Karpas-422 (cell line): Measurements from ENCODE around the gene CAPN3. TPM values are rescaled to one million over a fixed set of nuclear protein-coding genes. Genes with fewer than 3 reads are reported as not detected.

Experiments used
- DNase-seq: peaks from one replicate; pipeline ENCODE4 v3.0.0-alpha.2; 2015
- H2AFZ ChIP-seq: fragments of 200-600 bp; sonication (generic); 2 replicates; pipeline ENCODE4 v1.6.1; 2014; ENCODE audit warnings: antibody characterized with exemption, low read length, mixed read lengths
- H3K27ac ChIP-seq: fragments of 200-600 bp; sonication (generic); 2 replicates; pipeline ENCODE4 v1.5.1; 2014; ENCODE audit warnings: mild to moderate bottlenecking, low read length, moderate library complexity
- H3K27me3 ChIP-seq: fragments of 200-600 bp; sonication (generic); 2 replicates; pipeline ENCODE4 v1.6.1; 2014; ENCODE audit warnings: low read length, mixed read lengths
- H3K36me3 ChIP-seq: fragments of 200-600 bp; sonication (generic); 2 replicates; pipeline ENCODE4 v1.6.1; 2014; ENCODE audit warnings: low read length, mixed read lengths; ENCODE audit not compliant: insufficient read depth
- H3K4me1 ChIP-seq: fragments of 200-600 bp; sonication (generic); 2 replicates; pipeline ENCODE4 v1.6.1; 2014; ENCODE audit warnings: mild to moderate bottlenecking, low read length, mixed read lengths
- H3K4me2 ChIP-seq: fragments of 200-600 bp; sonication (generic); 2 replicates; pipeline ENCODE4 v1.6.1; 2014; ENCODE audit warnings: low read length, low read depth, mild to moderate bottlenecking; ENCODE audit not compliant: poor library complexity, severe bottlenecking
- H3K4me3 ChIP-seq: fragments of 200-600 bp; sonication (generic); 2 replicates; pipeline ENCODE4 v1.5.1; 2014; ENCODE audit warnings: mild to moderate bottlenecking, antibody characterized with exemption, low read length, mixed read lengths
- H3K79me2 ChIP-seq: fragments of 200-600 bp; sonication (generic); 2 replicates; pipeline ENCODE4 v1.6.1; 2014; ENCODE audit warnings: mild to moderate bottlenecking, low read length, mixed read lengths
- H3K9ac ChIP-seq: fragments of 200-600 bp; sonication (generic); 2 replicates; pipeline ENCODE4 v1.6.0; 2014; ENCODE audit warnings: low read length
- H3K9me2 ChIP-seq: fragments of 200-600 bp; sonication (generic), shearing (Covaris generic); replicated peaks from 2 replicates; pipeline ENCODE4 v1.6.0; 2014; ENCODE audit warnings: mild to moderate bottlenecking, low read length, moderate library complexity; ENCODE audit not compliant: insufficient read depth
- H3K9me3 ChIP-seq: fragments of 300-700, 200-600 bp; sonication (generic); 2 replicates; pipeline ENCODE4 v1.6.1; 2014; ENCODE audit warnings: low read length, mixed read lengths
- H4K20me1 ChIP-seq: fragments of 200-600 bp; sonication (generic); 2 replicates; pipeline ENCODE4 v1.6.1; 2014; ENCODE audit warnings: mild to moderate bottlenecking, antibody characterized with exemption, low read length, low read depth; ENCODE audit not compliant: insufficient read depth
- total RNA-seq: library from RNA; depleted of rRNA; stranded (reverse); fragments of >200 nt; shearing (Covaris generic); gene quantifications from 2 replicates; pipeline ENCODE4 v1.2.3, GENCODE V29; 2014; ENCODE audit warnings: low replicate concordance

Gene CAPN3
- total RNA-seq, 1 experiment from 2014 or later: 8.8 TPM

DNA sequence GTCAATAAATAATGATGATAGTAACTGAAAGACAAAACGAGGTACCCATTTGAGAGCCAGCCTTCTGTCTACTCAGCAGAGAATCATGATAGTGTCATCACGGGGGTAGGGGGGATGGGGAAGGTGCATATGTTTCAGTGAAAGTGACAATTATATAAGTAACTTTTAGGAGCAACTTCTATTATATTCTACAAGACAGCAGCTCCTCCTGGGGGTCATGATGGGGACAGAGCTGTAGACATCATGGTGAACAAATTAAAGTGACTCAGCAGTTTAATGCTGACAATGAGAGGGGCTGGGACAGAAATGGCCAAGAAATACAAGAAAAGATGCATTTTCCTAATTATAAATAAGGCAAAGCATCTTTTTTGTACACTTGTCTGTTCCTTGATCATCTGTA lies 11.8 kb downstream of the CAPN3 start:
- H3K4me2 ChIP-seq: no peak overlapping the region
- H4K20me1 ChIP-seq: no peaks in the 10 kb centered on the region
- no peaks in the 10 kb centered on the region for H3K9me3 ChIP-seq
- H3K4me1 ChIP-seq: peaks cover 8% of the 10 kb centered on the region
- no peaks in the 10 kb centered on the region for H3K27me3 ChIP-seq
- H3K79me2 ChIP-seq: no peaks in the 10 kb centered on the region
- H3K9ac ChIP-seq: no peak overlapping the region
- H3K27ac ChIP-seq: no peak overlapping the region
- H3K36me3 ChIP-seq: no peaks in the 10 kb centered on the region
- H2AFZ ChIP-seq: peak overlapping the region; percentile 46; the same call in 1 of the 2 replicates
- H3K9me2 ChIP-seq: no peaks in the 10 kb centered on the region
- DNase-seq: peak; percentile 78
- H3K4me3 ChIP-seq: no peak overlapping the region

- Histone ChIP-seq H3K27ac (no peak overlapping the region), H2AFZ (no peak overlapping the region), H3K4me1 (peaks cover 8% of the 10 kb centered on the region), H3K36me3 (no peaks in the 10 kb centered on the region), H4K20me1 (no peaks in the 10 kb centered on the region), H3K9me2 (no peaks in the 10 kb centered on the region), H3K4me3 (no peak overlapping the region), H3K9me3 (0 out of 2 replicates have a peak, but pooled peaks cover 2% of the 10 kb centered on the region), H3K4me2 (no peak overlapping the region), H3K79me2 (no peaks in the 10 kb centered on the region), H3K27me3 (no peaks in the 10 kb centered on the region), H3K9ac (no peak overlapping the region)
- no peak for DNase-seq
Observed at GRCh38 chr15:42373274-42373673, 14.0 kb downstream of the CAPN3 start.

DNA sequence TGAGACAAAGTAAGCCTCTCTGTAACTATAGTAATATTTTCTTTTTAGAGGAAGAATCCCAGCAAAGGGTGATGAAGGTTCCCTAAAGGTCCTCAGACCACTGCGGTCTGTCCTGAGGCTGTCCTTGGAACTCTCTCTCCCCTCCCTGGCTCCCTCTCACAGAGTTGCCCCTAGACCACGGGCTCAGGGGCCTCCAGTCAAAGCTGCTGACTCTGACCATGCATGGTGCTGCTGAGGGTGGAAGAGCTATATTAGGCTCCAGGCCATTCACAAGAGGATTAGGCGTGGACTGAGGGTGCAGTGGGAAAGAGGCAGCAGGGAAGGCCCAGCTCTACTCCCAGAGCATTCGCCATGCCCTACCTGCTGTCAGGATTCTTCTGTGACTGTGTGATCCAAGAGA lies 14.6 kb downstream of the CAPN3 start:
- no peaks in the 10 kb centered on the region for H3K27me3 ChIP-seq
- H3K9ac ChIP-seq: no peak overlapping the region
- no peaks in the 10 kb centered on the region for H3K36me3 ChIP-seq
- peaks cover 8% of the 10 kb centered on the region for H3K4me1 ChIP-seq
- no peaks in the 10 kb centered on the region for H4K20me1 ChIP-seq
- 0 out of 2 replicates have a peak, but pooled peaks cover 5% of the 10 kb centered on the region for H3K9me3 ChIP-seq
- DNase-seq: no peak
- no peaks in the 10 kb centered on the region for H3K79me2 ChIP-seq
- no peaks in the 10 kb centered on the region for H3K9me2 ChIP-seq
- H2AFZ ChIP-seq: no peak overlapping the region
- H3K4me2 ChIP-seq: no peak overlapping the region
- H3K27ac ChIP-seq: no peak overlapping the region
- H3K4me3 ChIP-seq: no peak overlapping the region

DNA sequence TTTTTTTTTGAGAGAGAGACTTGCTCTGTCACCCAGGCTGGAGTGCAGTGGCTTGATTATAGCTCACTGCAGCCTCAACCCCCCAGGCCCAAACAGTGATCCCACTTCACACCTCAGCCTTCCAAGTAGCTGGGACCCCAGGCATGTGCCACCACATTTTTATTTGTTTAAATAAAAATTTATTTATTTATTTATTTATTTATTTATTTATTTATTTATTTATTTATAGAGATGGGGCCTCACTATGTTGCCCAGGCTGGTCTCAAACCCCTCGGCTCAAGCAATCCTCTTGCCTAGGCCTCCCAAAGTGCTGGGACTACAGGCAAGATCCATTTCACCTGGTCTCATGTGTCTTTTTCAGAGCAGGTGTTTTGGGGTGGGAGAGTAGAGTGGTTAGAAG lies 15.5 kb downstream of the CAPN3 start:
- no peaks in the 10 kb centered on the region for H3K36me3 ChIP-seq
- 0 out of 2 replicates have a peak, but pooled peaks cover 5% of the 10 kb centered on the region for H3K9me3 ChIP-seq
- no peaks in the 10 kb centered on the region for H3K27me3 ChIP-seq
- no peaks in the 10 kb centered on the region for H3K9me2 ChIP-seq
- H3K4me1 ChIP-seq: peaks cover 8% of the 10 kb centered on the region
- H2AFZ ChIP-seq: no peak overlapping the region
- no peak for DNase-seq
- H3K79me2 ChIP-seq: no peaks in the 10 kb centered on the region
- H3K27ac ChIP-seq: no peak overlapping the region
- H3K4me3 ChIP-seq: no peak overlapping the region
- no peaks in the 10 kb centered on the region for H4K20me1 ChIP-seq
- no peak overlapping the region for H3K9ac ChIP-seq
- H3K4me2 ChIP-seq: no peak overlapping the region

DNA sequence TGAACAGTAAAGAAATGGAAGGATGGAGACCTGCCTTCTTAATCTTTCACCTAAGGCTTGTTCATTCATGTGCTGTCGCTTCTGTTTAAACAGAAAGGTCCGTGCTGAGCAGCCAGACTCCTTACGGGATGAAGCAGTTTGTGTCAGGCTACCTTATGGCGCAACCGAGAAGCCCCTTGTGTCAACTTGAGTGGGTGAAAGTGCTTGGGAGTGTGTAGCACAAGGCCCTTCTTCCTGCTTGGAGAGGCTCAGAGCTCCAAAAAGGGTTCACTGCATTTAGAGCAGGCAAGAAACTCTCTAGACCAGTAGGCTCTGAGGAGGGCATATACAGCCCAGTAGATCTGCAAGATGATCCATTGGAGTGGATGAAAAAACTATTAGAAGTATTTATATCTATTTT lies 16.0 kb downstream of the CAPN3 start:
- H3K36me3 ChIP-seq: no peaks in the 10 kb centered on the region
- no peak overlapping the region for H3K4me3 ChIP-seq
- 0 out of 2 replicates have a peak, but pooled peaks cover 5% of the 10 kb centered on the region for H3K9me3 ChIP-seq
- H3K79me2 ChIP-seq: no peaks in the 10 kb centered on the region
- H3K27me3 ChIP-seq: no peaks in the 10 kb centered on the region
- H3K9me2 ChIP-seq: no peaks in the 10 kb centered on the region
- no peak overlapping the region for H3K4me2 ChIP-seq
- peaks cover 8% of the 10 kb centered on the region for H3K4me1 ChIP-seq
- H3K27ac ChIP-seq: no peak overlapping the region
- H2AFZ ChIP-seq: no peak overlapping the region
- no peak for DNase-seq
- H3K9ac ChIP-seq: no peak overlapping the region
- no peaks in the 10 kb centered on the region for H4K20me1 ChIP-seq

- Histone ChIP-seq H3K4me1 (peaks cover 5% of the 10 kb centered on the region), H3K79me2 (no peaks in the 10 kb centered on the region), H3K9ac (no peak overlapping the region), H2AFZ (no peak overlapping the region), H3K4me2 (no peak overlapping the region), H3K9me3 (0 out of 2 replicates have a peak, but pooled peaks cover 5% of the 10 kb centered on the region), H3K36me3 (no peaks in the 10 kb centered on the region), H3K9me2 (no peaks in the 10 kb centered on the region), H3K27ac (no peak overlapping the region), H3K27me3 (no peaks in the 10 kb centered on the region), H4K20me1 (no peaks in the 10 kb centered on the region), H3K4me3 (no peak overlapping the region)
- DNase-seq: no peak
Observed at GRCh38 chr15:42375941-42376340, 16.6 kb downstream of the CAPN3 start.

DNA sequence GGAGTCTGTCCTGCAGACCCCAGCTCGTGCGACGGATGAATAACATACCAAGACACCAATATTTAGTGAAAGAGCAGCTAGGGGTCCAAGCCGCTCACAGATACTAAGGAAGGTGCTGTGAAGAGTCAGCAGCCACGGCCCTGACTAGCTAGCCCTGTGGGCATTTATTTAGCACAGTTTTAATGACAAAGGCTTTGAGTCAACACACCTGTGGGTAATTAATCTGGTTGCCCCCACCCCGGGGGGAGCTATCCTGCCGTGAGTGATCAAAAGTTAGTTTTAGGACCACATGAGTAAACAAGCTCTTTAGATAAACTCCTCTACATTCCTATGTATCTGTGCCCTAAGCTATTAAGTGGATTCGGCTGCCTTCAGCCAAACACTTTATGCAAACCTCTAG lies 18.7 kb downstream of the CAPN3 start:
- Histone ChIP-seq H3K9me2 (no peaks in the 10 kb centered on the region), H3K27me3 (no peaks in the 10 kb centered on the region), H3K4me1 (no peaks in the 10 kb centered on the region), H4K20me1 (no peaks in the 10 kb centered on the region), H3K9me3 (0 out of 2 replicates have a peak, but pooled peaks cover 5% of the 10 kb centered on the region), H3K9ac (no peak overlapping the region), H2AFZ (no peak overlapping the region), H3K79me2 (no peaks in the 10 kb centered on the region), H3K36me3 (no peaks in the 10 kb centered on the region), H3K4me3 (no peak overlapping the region), H3K27ac (no peak overlapping the region), H3K4me2 (no peak overlapping the region)
- DNase-seq: no peak

DNA sequence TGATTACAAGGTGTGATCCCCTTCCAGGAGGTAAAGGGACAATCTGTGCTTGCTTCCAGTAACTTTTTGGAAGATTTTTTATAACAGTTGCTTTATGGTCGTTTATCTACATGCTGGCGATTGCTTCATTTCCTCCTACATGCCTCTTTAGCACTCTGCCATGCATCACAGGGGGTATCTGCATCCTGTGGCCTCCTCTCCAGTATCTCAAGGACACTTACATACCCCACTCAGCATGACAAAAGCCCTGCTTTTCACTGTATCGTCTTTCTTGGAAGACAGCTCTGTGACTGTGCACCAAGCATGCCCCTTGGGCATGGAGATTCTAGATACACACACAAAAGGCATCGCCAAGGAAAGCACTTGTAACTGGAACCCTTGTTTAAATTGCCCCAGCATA lies 25.3 kb downstream of the CAPN3 start:
- Histone ChIP-seq H2AFZ (no peak overlapping the region), H3K4me2 (no peak overlapping the region), H3K9me3 (no peaks in the 10 kb centered on the region), H3K4me1 (no peaks in the 10 kb centered on the region; the same call in 1 of the 2 replicates), H3K79me2 (no peaks in the 10 kb centered on the region), H3K27ac (no peak overlapping the region), H3K9me2 (no peaks in the 10 kb centered on the region), H4K20me1 (no peaks in the 10 kb centered on the region), H3K4me3 (no peak overlapping the region), H3K27me3 (no peaks in the 10 kb centered on the region), H3K9ac (no peak overlapping the region), H3K36me3 (no peaks in the 10 kb centered on the region)
- no peak for DNase-seq
